ENCODE measurements around the gene LRIG2.
A peak's percentile ranks its signal among the peaks of the same experiment; 100 is the strongest.
"Not testable (repeated sequence)": the region's sequence is repeated elsewhere in the genome, so short reads cannot be mapped to it uniquely, and the experiment has no call there.

The LRIG2 gene

GRCh38 chr1:113041569-113042284 lies 31.3 kb upstream of the LRIG2 start:
- H3K27me3 ChIP-seq (ENCODE audit: insufficient read depth, low read length, poor library complexity, severe bottlenecking): no peaks in the 10 kb centered on the region
- peaks cover 10% of the 10 kb centered on the region for H3K4me1 ChIP-seq (ENCODE audit: insufficient read depth, low read length, poor library complexity, severe bottlenecking)
- no peaks in the 10 kb centered on the region for H3K9me2 ChIP-seq (replicated peaks; ENCODE audit: low read depth, low read length)
- no peaks in the 10 kb centered on the region for H3F3A ChIP-seq (ENCODE audit: low read depth)
- no peak for TF ChIP-seq CTCF (conservative IDR thresholded peaks at IDR 0.05; ENCODE audit: low read length)
- no peak for TF ChIP-seq EZH2phosphoT487 (IDR thresholded peaks at IDR 0.05; ENCODE audit: borderline replicate concordance)
- no peak overlapping the region for H3K9ac ChIP-seq (ENCODE audit: low read depth, low read length, poor library complexity, severe bottlenecking)
- H4K20me1 ChIP-seq (ENCODE audit: insufficient read depth, low read length, poor library complexity, severe bottlenecking): no peaks in the 10 kb centered on the region
- H3K36me3 ChIP-seq (ENCODE audit: insufficient read depth, low read length): no peaks in the 10 kb centered on the region
- H2AFZ ChIP-seq (ENCODE audit: low read length): no peak overlapping the region
- no peaks in the 10 kb centered on the region for H3K9me3 ChIP-seq (ENCODE audit: insufficient read depth, low read depth, low read length)
- no peak overlapping the region for H3K4me2 ChIP-seq (ENCODE audit: low read depth, low read length, poor library complexity, severe bottlenecking)
- no peak overlapping the region for H3K4me3 ChIP-seq (ENCODE audit: low read length, poor library complexity, severe bottlenecking)
- no peaks in the 10 kb centered on the region for H3K79me2 ChIP-seq (ENCODE audit: insufficient read depth, low read length)

- no peak overlapping the region for H2AFZ ChIP-seq (ENCODE audit: low read length)
- no peaks in the 10 kb centered on the region for H3K9me2 ChIP-seq (replicated peaks; ENCODE audit: low read depth, low read length)
- no peaks in the 10 kb centered on the region for H3K79me2 ChIP-seq (ENCODE audit: insufficient read depth, low read length)
- peak overlapping the region; percentile 33 for H3K4me2 ChIP-seq (ENCODE audit: low read depth, low read length, poor library complexity, severe bottlenecking)
- H3K4me1 ChIP-seq (ENCODE audit: insufficient read depth, low read length, poor library complexity, severe bottlenecking): peaks cover 10% of the 10 kb centered on the region
- TF ChIP-seq CTCF (conservative IDR thresholded peaks at IDR 0.05; ENCODE audit: low read length) (peak; percentile 65), EZH2phosphoT487 (IDR thresholded peaks at IDR 0.05; ENCODE audit: borderline replicate concordance) (no peak)
- no peaks in the 10 kb centered on the region for H4K20me1 ChIP-seq (ENCODE audit: insufficient read depth, low read length, poor library complexity, severe bottlenecking)
- no peaks in the 10 kb centered on the region for H3K27me3 ChIP-seq (ENCODE audit: insufficient read depth, low read length, poor library complexity, severe bottlenecking)
- no peaks in the 10 kb centered on the region for H3F3A ChIP-seq (ENCODE audit: low read depth)
- H3K9me3 ChIP-seq (ENCODE audit: insufficient read depth, low read depth, low read length): no peaks in the 10 kb centered on the region
- H3K9ac ChIP-seq (ENCODE audit: low read depth, low read length, poor library complexity, severe bottlenecking): no peak overlapping the region
- H3K4me3 ChIP-seq (ENCODE audit: low read length, poor library complexity, severe bottlenecking): no peak overlapping the region
- H3K36me3 ChIP-seq (ENCODE audit: insufficient read depth, low read length): no peaks in the 10 kb centered on the region
Observed at GRCh38 chr1:113042285-113043143, 30.5 kb upstream of the LRIG2 start.

GRCh38 chr1:113043144-113043488 lies 29.9 kb upstream of the LRIG2 start:
- not testable (repeated sequence) for H3K9ac ChIP-seq (ENCODE audit: low read depth, low read length, poor library complexity, severe bottlenecking); H3K9me3 ChIP-seq (ENCODE audit: insufficient read depth, low read depth, low read length); H3K36me3 ChIP-seq (ENCODE audit: insufficient read depth, low read length); H2AFZ ChIP-seq (ENCODE audit: low read length); H3K4me1 ChIP-seq (ENCODE audit: insufficient read depth, low read length, poor library complexity, severe bottlenecking); H3K27me3 ChIP-seq (ENCODE audit: insufficient read depth, low read length, poor library complexity, severe bottlenecking); H3K79me2 ChIP-seq (ENCODE audit: insufficient read depth, low read length); H3F3A ChIP-seq (ENCODE audit: low read depth); H3K9me2 ChIP-seq (replicated peaks; ENCODE audit: low read depth, low read length); H3K4me2 ChIP-seq (ENCODE audit: low read depth, low read length, poor library complexity, severe bottlenecking); H3K4me3 ChIP-seq (ENCODE audit: low read length, poor library complexity, severe bottlenecking); H4K20me1 ChIP-seq (ENCODE audit: insufficient read depth, low read length, poor library complexity, severe bottlenecking)

All from Loucy (cell line).